Spleen (tissue), 11 donors: Measurements from ENCODE around the gene TLR4. TPM values are rescaled to one million over a fixed set of nuclear protein-coding genes. Genes with fewer than 3 reads are reported as not detected.

Source experiments
- DNase-seq: peaks from one replicate; pipeline ENCODE4 v3.0.0-alpha.2; 2020
- H3K27ac ChIP-seq, 8 donors: fragments of 200-600 bp; sonication (generic) in 7 of 8; 1 replicate in 4 of 8; 2 replicates in 4 of 8; pipeline versions ENCODE4 v1.5.0 to v1.8.0; 2016 to 2021; ENCODE audit warnings: inconsistent platforms in 4 of 8, mild to moderate bottlenecking in 4 of 8, moderate library complexity in 1 of 8
- H3K27me3 ChIP-seq, 7 donors: fragments of 200-600 bp; sonication (generic) in 6 of 7; replicated peaks in 1 of 7; 1 replicate in 4 of 7; 2 replicates in 3 of 7; pipeline versions ENCODE4 v1.5.0 to v1.8.0; 2016 to 2021; ENCODE audit warnings: inconsistent platforms in 3 of 7, mild to moderate bottlenecking in 1 of 7
- H3K36me3 ChIP-seq, 6 donors: fragments of 200-600 bp; sonication (generic) in 5 of 6; 1 replicate in 4 of 6; 2 replicates in 2 of 6; pipeline versions ENCODE4 v1.5.0 to v1.8.0; 2016 to 2021; ENCODE audit warnings: inconsistent platforms in 2 of 6
- H3K4me1 ChIP-seq, 6 donors: fragments of 200-600 bp; sonication (generic) in 5 of 6; 1 replicate in 3 of 6; 2 replicates in 3 of 6; pipeline versions ENCODE4 v1.5.0 to v1.8.0; 2016 to 2021; ENCODE audit warnings: inconsistent platforms in 3 of 6
- H3K4me3 ChIP-seq, 8 donors: fragments of 200-600 bp; sonication (generic) in 7 of 8; 1 replicate in 4 of 8; 2 replicates in 4 of 8; pipeline versions ENCODE4 v1.5.0 to v1.8.0; 2016 to 2021; ENCODE audit warnings: inconsistent platforms in 4 of 8, mild to moderate bottlenecking in 4 of 8, moderate library complexity in 2 of 8
- H3K9me3 ChIP-seq, 8 donors: fragments of 200-600 bp; sonication (generic) in 7 of 8; 1 replicate in 4 of 8; 2 replicates in 4 of 8; pipeline versions ENCODE4 v1.5.0 to v1.8.0; 2016 to 2021; ENCODE audit warnings: inconsistent platforms in 4 of 8
- POLR2A ChIP-seq, 3 donors: fragments of 450-650 bp; IDR thresholded peaks; one replicate each; pipeline ENCODE4 v1.5.1; 2017; ENCODE audit warnings: antibody characterized with exemption in 3 of 3, mild to moderate bottlenecking in 1 of 3
- POLR2AphosphoS5 ChIP-seq, 3 donors: sonication (generic); formaldehyde crosslinking; IDR thresholded peaks; one replicate each; pipeline ENCODE4 v1.5.1; 2017; ENCODE audit warnings: antibody characterized with exemption in 3 of 3
- WGBS, 5 donors: extraction: QIAGEN DNeasy Blood & Tissue Kit in 3 of 5; methylation state at CpG; one replicate each; pipeline versions ENCODE4 v1.1.5 to v1.1.7; 2013 to 2018; 5-methylcytosine and 5-hydroxymethylcytosine counted together
- intact Hi-C: fragments of 100-400 bp; cut with DNase I; formaldehyde crosslinking; loops from one replicate; pipeline ENCODE4 v1.15.0; 2023; ENCODE audit warnings: low total_unique reads
- polyA plus RNA-seq, 3 donors: library from polyadenylated mRNA; stranded (reverse); fragments of 200-250 nt; gene quantifications; one replicate each; pipeline ENCODE4 v1.2.1, GENCODE V29; 2013
- total RNA-seq, 7 donors: library from RNA; depleted of rRNA in 3 of 7; stranded (reverse); fragments of >200 nt in 3 of 7; fragmentation: NEBNext Ultra II Directional in 4 of 7; extraction: Animal tissue kit (Norgen Biotek cat#: 25700) in 4 of 7; gene quantifications; one replicate each; pipeline versions ENCODE4 v1.1.0 to v1.2.1, GENCODE V29; 2016 to 2021
- TF ChIP-seq, protein P1 (sequence below), 11 experiments: fragments of 200-600 bp in 7 of 11; fragments of 450-650 bp in 4 of 11; sonication (generic) in 4 of 11; IDR thresholded peaks in 8 of 11; conservative IDR thresholded peaks in 3 of 11; 1 replicate in 7 of 11; 2 replicates in 4 of 11; pipeline versions ENCODE4 v1.4.0 to v1.8.0; 2016 to 2021; ENCODE audit warnings: antibody characterized with exemption in 11 of 11, inconsistent platforms in 4 of 11, mild to moderate bottlenecking in 1 of 11
- donor health status: healthy with polysubstance abuse.
- donor health status: DM: no; HTN: no; CAD: no; lungs with moderate emphysema.
- donor health status: DM: no; HTN: no; CAD: no.
- donor health status: Bipolar disorder and iron deficiency.
- donor health status: healthy.
- donor health status: DM: no; HTN: no; CAD: no.
- donor health status: DM: yes; HTN: yes; CAD: no.

Gene TLR4
- total and polyA plus RNA-seq, 10 donors = 6.3 to 216 (median 104) TPM

DNA sequence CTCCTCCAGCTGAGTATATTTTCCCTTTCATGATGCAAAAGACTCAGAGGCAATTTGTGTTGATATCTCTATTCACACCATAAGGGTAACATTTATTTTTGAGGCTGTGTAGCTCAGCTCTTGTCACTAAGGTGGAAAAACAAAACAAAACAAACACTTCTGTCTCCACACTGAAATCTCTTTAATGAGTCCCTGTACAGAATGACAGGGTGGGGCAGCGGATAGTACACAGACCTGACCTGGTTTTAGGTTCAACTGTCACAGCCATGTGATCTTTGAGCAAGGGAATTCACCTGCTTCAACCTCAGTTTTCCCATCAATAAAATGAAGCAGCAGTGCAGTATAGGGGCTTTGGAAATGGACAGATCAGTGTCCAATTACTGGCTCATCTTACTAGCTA is 29.3 kb downstream of the TLR4 start:
- no peaks in the 10 kb centered on the region for H3K27me3 ChIP-seq
- peak overlapping the region in 1 of 8 donors; percentile 2 for H3K27ac ChIP-seq
- H3K4me3 ChIP-seq = no peak overlapping the region
- no peaks in the 10 kb centered on the region for H3K9me3 ChIP-seq
- no peak for DNase-seq
- peaks cover 0 to 18% (median 0%) of the 10 kb centered on the region in 6 donors for H3K4me1 ChIP-seq
- WGBS, 5 donors = 75 to 94% (median 88%) methylated on average over 1 of the region's 1 CpG
- H3K36me3 ChIP-seq = no peaks in the 10 kb centered on the region
- intact Hi-C loops = no loop called here
- TF ChIP-seq, protein P1, sequence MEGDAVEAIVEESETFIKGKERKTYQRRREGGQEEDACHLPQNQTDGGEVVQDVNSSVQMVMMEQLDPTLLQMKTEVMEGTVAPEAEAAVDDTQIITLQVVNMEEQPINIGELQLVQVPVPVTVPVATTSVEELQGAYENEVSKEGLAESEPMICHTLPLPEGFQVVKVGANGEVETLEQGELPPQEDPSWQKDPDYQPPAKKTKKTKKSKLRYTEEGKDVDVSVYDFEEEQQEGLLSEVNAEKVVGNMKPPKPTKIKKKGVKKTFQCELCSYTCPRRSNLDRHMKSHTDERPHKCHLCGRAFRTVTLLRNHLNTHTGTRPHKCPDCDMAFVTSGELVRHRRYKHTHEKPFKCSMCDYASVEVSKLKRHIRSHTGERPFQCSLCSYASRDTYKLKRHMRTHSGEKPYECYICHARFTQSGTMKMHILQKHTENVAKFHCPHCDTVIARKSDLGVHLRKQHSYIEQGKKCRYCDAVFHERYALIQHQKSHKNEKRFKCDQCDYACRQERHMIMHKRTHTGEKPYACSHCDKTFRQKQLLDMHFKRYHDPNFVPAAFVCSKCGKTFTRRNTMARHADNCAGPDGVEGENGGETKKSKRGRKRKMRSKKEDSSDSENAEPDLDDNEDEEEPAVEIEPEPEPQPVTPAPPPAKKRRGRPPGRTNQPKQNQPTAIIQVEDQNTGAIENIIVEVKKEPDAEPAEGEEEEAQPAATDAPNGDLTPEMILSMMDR (IDR thresholded peaks at IDR 0.05 in 8 of 11, conservative IDR thresholded peaks at IDR 0.05 in 3 of 11) = no peak
- TF ChIP-seq POLR2A (IDR thresholded peaks at IDR 0.05) = no peak
- no peak for TF ChIP-seq POLR2AphosphoS5 (IDR thresholded peaks at IDR 0.05)

DNA sequence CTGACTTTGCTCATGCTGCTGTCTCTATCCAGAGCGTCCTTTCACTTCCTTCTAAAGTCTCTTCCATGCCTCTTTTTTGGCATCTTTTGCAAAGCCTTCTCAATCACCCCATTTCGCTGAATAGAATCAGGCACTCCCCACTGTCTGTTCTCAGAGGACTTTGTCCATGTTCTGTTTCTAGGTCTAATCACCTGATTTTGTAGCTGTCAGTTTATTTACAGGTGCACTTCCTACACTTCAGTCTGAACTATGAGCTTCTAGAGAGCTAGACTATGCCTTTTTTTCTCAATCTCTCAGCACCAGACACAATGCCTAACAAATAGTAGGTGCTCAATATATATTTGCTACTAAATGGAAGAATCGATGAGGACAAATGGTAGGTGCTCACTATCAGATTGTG is 29.9 kb downstream of the TLR4 start:
- TF ChIP-seq, protein P1 (IDR thresholded peaks at IDR 0.05 in 8 of 11, conservative IDR thresholded peaks at IDR 0.05 in 3 of 11) = no peak
- TF ChIP-seq POLR2AphosphoS5 (IDR thresholded peaks at IDR 0.05) = no peak
- no peak for TF ChIP-seq POLR2A (IDR thresholded peaks at IDR 0.05)
- H3K36me3 ChIP-seq = no peaks in the 10 kb centered on the region
- WGBS, 5 donors = 82 to 90% (median 85%) methylated on average over 3 of the region's 3 CpGs
- H3K9me3 ChIP-seq = no peaks in the 10 kb centered on the region
- peaks cover 0 to 19% (median 0%) of the 10 kb centered on the region in 6 donors for H3K4me1 ChIP-seq
- H3K27me3 ChIP-seq = no peaks in the 10 kb centered on the region
- peak overlapping the region in 2 of 8 donors; percentile 2 to 4 for H3K27ac ChIP-seq
- no peak overlapping the region for H3K4me3 ChIP-seq
- intact Hi-C loops = no loop called here
- no peak for DNase-seq

DNA sequence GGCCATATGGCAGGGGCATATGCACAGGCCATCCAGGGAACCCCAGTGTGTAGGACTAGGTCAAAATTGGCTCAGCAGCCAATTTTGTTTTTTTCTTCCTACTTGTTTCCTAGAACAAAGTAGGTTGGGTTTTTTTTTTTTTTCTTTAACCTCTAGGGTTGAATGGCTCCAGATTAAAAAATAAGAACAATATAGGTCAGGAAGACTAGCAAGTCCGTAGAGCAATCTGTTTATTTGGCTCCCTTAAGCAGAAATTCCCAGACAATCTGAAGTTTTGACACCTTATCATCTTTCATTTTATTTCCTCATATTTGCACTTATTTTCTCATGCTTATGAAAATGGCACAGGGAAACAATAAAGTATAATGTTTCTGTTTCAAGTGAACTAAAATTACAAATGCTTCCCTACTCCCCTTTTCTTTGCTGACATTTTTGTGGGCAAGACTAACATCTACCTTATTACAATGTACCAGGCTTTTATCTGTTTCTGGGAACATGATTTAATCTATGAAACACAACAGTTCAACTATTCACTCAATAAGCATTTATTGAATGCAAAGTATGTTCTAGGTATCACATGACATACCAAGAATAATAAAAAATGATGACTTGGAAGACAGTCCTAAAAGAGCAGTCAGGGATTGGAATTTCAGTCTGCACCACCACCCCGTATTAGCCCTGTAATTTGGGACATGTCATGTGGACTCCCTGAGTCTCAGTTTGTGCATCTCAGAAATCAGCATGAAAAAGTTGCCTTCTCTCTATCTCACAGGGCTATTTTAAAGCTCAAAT is 30.5 kb downstream of the TLR4 start:
- no peak overlapping the region for H3K4me3 ChIP-seq
- intact Hi-C loops = no loop called here
- H3K9me3 ChIP-seq = no peaks in the 10 kb centered on the region
- no peak for TF ChIP-seq POLR2A (IDR thresholded peaks at IDR 0.05)
- TF ChIP-seq, protein P1 (IDR thresholded peaks at IDR 0.05 in 8 of 11, conservative IDR thresholded peaks at IDR 0.05 in 3 of 11) = no peak
- TF ChIP-seq POLR2AphosphoS5 (IDR thresholded peaks at IDR 0.05) = no peak
- peak overlapping the region in 2 of 8 donors; percentile 2 to 4 for H3K27ac ChIP-seq
- no peaks in the 10 kb centered on the region for H3K27me3 ChIP-seq
- WGBS, 5 donors = 68 to 85% (median 76%) methylated on average over 2 of the region's 2 CpGs
- no peaks in the 10 kb centered on the region for H3K36me3 ChIP-seq
- no peak for DNase-seq
- peaks cover 0 to 19% (median 0%) of the 10 kb centered on the region in 6 donors for H3K4me1 ChIP-seq

DNA sequence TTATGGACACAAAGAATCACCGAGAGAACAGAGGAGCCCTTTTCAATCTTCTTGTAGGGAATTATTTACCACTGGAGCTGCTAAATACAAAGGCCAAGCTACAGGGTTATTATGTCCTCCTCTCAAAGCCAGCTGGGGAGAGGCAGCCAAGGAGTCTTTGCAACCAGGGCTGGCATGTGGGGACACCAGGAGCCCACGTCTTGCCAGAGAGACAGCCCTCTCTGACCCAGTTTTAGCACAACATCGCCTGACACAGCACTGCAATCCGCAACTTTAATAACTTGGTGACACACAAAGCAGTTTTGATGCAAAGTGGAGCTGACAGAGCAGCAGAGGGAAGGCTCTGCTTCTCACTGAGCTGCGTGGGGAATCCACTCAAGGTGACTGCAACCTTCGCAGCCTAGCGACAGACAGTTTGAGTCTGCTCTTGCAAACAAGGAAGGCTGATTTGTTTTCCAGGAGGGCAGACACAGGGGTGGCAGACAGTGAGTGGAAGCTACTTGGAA is 33.6 kb downstream of the TLR4 start:
- no peak for DNase-seq
- Histone ChIP-seq H3K27ac (peak overlapping the region in 1 of 8 donors; percentile 23), H3K36me3 (no peaks in the 10 kb centered on the region), H3K27me3 (no peaks in the 10 kb centered on the region), H3K4me1 (peaks cover 0 to 19% (median 0%) of the 10 kb centered on the region in 6 donors), H3K9me3 (no peaks in the 10 kb centered on the region), H3K4me3 (no peak overlapping the region)
- 76 to 92% (median 85%) methylated on average over 5 to 7 of the region's 7 CpGs for WGBS, 5 donors
- no peak for TF ChIP-seq POLR2A (IDR thresholded peaks at IDR 0.05)
- TF ChIP-seq, protein P1 (IDR thresholded peaks at IDR 0.05 in 8 of 11, conservative IDR thresholded peaks at IDR 0.05 in 3 of 11) = no peak
- TF ChIP-seq POLR2AphosphoS5 (IDR thresholded peaks at IDR 0.05) = no peak
- intact Hi-C loops = no loop called here
